Fibroblast of lung (primary cell): ENCODE data around the gene PIK3AP1.

ENCODE experiments used
- EZH2 ChIP-seq: IDR thresholded peaks from 2 replicates; pipeline ENCODE4 v1.5.1; 2012; ENCODE audit warnings: low read length, control low read depth, mild to moderate bottlenecking; ENCODE audit errors: missing control alignments
- TF ChIP-seq, protein P1 (sequence below), 2 donors: IDR thresholded peaks in 1 of 2; conservative IDR thresholded peaks in 1 of 2; 1 replicate in 1 of 2; 2 replicates in 1 of 2; pipeline ENCODE4 v1.5.1; 2011 to 2012; ENCODE audit warnings: low read length in 2 of 2, control low read depth in 1 of 2, inconsistent platforms in 1 of 2, low read depth in 1 of 2, mild to moderate bottlenecking in 1 of 2

DNA sequence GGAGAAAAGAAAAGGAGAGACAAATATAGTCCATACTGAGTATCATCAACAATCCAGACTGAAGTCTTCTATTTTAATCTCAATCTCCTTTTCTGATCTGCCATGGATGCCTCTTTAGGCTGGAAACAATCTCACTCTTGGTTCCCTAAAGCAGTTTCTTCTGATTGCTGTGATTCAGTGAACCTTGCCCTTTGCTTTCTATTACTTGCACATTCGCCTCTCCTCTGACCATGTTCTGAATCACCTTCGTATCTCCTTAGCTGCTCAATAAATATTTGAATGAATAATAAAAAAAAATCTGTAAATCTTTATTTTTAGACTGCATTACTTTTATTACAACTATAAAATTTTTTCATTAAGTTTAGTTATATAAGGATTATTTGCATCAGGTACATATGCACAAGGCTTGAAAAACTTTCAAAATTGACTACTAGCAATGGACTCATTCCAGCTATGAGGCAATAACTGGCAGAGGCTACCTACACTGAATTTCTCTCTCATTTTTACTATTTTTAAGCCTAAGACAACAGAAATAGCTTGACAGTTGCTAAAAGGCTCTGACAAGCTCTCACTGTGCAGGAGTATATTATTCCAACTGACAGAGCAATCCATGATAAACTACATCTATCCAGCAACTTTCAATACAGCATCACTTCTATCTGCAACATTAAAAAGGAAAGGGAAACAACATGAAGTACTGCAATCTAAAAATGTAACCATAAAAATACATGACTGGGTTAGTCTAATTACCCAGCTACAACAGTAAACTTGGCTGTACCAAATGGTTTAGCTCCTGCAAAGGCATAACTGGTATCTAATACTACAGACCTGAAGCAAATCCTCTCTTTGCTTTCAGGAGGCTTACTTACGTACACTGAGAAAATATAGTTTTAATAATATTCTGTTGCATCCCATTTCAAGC is 159.1 kb downstream of the PIK3AP1 start:
- TF ChIP-seq, protein P1, sequence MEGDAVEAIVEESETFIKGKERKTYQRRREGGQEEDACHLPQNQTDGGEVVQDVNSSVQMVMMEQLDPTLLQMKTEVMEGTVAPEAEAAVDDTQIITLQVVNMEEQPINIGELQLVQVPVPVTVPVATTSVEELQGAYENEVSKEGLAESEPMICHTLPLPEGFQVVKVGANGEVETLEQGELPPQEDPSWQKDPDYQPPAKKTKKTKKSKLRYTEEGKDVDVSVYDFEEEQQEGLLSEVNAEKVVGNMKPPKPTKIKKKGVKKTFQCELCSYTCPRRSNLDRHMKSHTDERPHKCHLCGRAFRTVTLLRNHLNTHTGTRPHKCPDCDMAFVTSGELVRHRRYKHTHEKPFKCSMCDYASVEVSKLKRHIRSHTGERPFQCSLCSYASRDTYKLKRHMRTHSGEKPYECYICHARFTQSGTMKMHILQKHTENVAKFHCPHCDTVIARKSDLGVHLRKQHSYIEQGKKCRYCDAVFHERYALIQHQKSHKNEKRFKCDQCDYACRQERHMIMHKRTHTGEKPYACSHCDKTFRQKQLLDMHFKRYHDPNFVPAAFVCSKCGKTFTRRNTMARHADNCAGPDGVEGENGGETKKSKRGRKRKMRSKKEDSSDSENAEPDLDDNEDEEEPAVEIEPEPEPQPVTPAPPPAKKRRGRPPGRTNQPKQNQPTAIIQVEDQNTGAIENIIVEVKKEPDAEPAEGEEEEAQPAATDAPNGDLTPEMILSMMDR (conservative IDR thresholded peaks at IDR 0.05 in 1 of 2, IDR thresholded peaks at IDR 0.05 in 1 of 2; ENCODE audit: low read depth in 1 of 2, low read length in 2 of 2): no peak
- no peak for TF ChIP-seq EZH2
